Osteoblast (primary cell): ENCODE measurements around the gene DIP2C. TPM values are rescaled to one million over a fixed set of nuclear protein-coding genes. Genes with fewer than 3 reads are reported as not detected.

Experiments used
- DNase-seq: peaks from one replicate; pipeline ENCODE4 v3.0.0; 2011; ENCODE audit warnings: low spot score, mixed read lengths; ENCODE audit not compliant: insufficient read length; ENCODE audit errors: missing footprints
- H2AFZ ChIP-seq: 2 replicates; pipeline ENCODE4 v1.6.0; 2011; ENCODE audit warnings: mild to moderate bottlenecking, low read length
- H3K27ac ChIP-seq: 2 replicates; pipeline ENCODE4 v1.5.1; 2011; ENCODE audit warnings: mild to moderate bottlenecking, low read depth, low read length, moderate library complexity
- H3K27me3 ChIP-seq: 2 replicates; pipeline ENCODE4 v1.6.0; 2012; ENCODE audit warnings: mild to moderate bottlenecking, control low read depth, inconsistent platforms, low read length, moderate library complexity; ENCODE audit not compliant: insufficient read depth
- H3K36me3 ChIP-seq: 2 replicates; pipeline ENCODE4 v1.5.1; 2011; ENCODE audit warnings: mild to moderate bottlenecking, low read length, control low read depth, moderate library complexity; ENCODE audit not compliant: insufficient read depth
- H3K4me1 ChIP-seq: 2 replicates; pipeline ENCODE4 v1.5.1; 2011; ENCODE audit warnings: mild to moderate bottlenecking, low read length, control low read depth, moderate library complexity; ENCODE audit not compliant: insufficient read depth
- H3K4me2 ChIP-seq: 2 replicates; pipeline ENCODE4 v1.6.0; 2011; ENCODE audit warnings: mild to moderate bottlenecking, low read length; ENCODE audit not compliant: insufficient read depth
- H3K4me3 ChIP-seq: fragments of 200-600 bp; sonication (generic); 3 replicates; pipeline ENCODE4 v1.5.1; 2012; ENCODE audit warnings: mild to moderate bottlenecking, low read length, inconsistent platforms; ENCODE audit not compliant: insufficient read depth
- H3K79me2 ChIP-seq: 2 replicates; pipeline ENCODE4 v1.6.0; 2012; ENCODE audit warnings: mild to moderate bottlenecking, low read length, control low read depth, inconsistent platforms; ENCODE audit not compliant: insufficient read depth
- H3K9me3 ChIP-seq: 2 replicates; pipeline ENCODE4 v1.5.1; 2011; ENCODE audit warnings: low read depth, low read length, control low read depth
- H4K20me1 ChIP-seq: 2 replicates; pipeline ENCODE4 v1.6.0; 2012; ENCODE audit warnings: mild to moderate bottlenecking, low read length, control low read depth; ENCODE audit not compliant: insufficient read depth
- total RNA-seq: library from RNA; depleted of rRNA; stranded (reverse); fragments of >200 nt; gene quantifications from 2 replicates; pipeline ENCODE4 v1.2.3, GENCODE V29; 2012
- TF ChIP-seq, protein P1 (sequence below): IDR thresholded peaks from 2 replicates; pipeline ENCODE4 v1.5.1; 2011; ENCODE audit warnings: mild to moderate bottlenecking, low read depth, low read length, moderate library complexity; ENCODE audit errors: extremely low read depth

Gene DIP2C
- total RNA-seq, 1 donor = 36.9 TPM

DNA sequence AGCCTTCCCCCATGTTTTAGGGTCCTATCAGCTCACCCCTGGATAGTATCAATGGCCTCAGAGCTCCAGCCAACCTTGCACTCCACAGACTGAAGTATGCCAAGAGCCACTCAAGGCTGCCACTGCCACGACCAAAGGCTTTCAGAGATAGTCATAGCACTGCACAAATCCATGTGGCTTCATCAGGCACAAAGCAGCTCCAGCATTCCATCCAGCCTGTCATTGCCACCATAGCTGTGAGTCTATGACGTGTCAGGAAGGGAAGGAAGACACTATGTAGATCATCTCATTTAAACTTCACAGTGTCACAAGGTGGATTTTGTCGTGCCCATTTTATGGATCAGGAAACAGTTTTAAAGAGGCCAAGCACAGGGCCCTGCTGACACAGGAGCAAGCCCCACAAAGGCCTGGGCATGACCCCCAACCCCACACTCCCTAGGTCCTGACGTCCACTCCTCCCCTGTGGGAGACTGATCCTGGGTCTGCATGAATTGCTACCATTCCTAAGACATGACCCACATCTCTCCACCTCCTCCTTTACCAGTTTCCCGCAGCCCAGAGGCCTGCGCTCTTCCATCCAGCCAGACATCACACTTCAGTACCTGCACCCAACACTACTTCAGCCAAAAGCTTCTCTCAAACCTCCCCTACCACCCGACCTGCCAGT, 119.4 kb downstream of the DIP2C start:
- TF ChIP-seq, protein P1, sequence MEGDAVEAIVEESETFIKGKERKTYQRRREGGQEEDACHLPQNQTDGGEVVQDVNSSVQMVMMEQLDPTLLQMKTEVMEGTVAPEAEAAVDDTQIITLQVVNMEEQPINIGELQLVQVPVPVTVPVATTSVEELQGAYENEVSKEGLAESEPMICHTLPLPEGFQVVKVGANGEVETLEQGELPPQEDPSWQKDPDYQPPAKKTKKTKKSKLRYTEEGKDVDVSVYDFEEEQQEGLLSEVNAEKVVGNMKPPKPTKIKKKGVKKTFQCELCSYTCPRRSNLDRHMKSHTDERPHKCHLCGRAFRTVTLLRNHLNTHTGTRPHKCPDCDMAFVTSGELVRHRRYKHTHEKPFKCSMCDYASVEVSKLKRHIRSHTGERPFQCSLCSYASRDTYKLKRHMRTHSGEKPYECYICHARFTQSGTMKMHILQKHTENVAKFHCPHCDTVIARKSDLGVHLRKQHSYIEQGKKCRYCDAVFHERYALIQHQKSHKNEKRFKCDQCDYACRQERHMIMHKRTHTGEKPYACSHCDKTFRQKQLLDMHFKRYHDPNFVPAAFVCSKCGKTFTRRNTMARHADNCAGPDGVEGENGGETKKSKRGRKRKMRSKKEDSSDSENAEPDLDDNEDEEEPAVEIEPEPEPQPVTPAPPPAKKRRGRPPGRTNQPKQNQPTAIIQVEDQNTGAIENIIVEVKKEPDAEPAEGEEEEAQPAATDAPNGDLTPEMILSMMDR = no peak
- Histone ChIP-seq H3K27ac (no peak overlapping the region), H4K20me1 (peaks cover 71% of the 10 kb centered on the region), H3K4me1 (no peaks in the 10 kb centered on the region), H3K9me3 (no peaks in the 10 kb centered on the region), H2AFZ (no peak overlapping the region), H3K4me2 (no peak overlapping the region), H3K79me2 (peaks cover 98% of the 10 kb centered on the region), H3K27me3 (no peaks in the 10 kb centered on the region), H3K4me3 (no peak overlapping the region), H3K36me3 (no peaks in the 10 kb centered on the region)
- DNase-seq = peak; percentile 52

DNA sequence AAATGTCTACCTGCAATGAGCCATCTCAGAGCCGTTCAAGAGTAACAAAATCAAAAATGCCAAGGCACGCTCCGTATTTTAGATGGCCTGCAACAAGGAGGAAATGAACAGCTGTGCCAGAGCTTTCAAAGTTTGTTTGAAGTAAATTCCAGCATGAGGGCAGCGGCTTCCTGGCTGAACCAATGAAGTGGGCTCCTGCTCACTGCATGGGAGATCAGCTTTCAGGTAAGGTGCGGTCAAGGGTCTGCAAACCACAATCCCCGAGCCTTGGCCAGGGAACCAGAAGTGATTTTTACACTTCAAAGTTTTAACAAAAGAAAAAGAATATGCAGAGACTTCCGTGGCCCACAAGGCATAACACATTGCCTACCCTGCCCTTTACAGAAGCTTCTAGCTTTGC, 120.6 kb downstream of the DIP2C start:
- H3K27me3 ChIP-seq = no peaks in the 10 kb centered on the region
- H3K4me1 ChIP-seq = no peaks in the 10 kb centered on the region
- H3K9me3 ChIP-seq = no peaks in the 10 kb centered on the region
- H3K36me3 ChIP-seq = no peaks in the 10 kb centered on the region
- H3K27ac ChIP-seq = no peak overlapping the region
- TF ChIP-seq, protein P1 = no peak
- H3K4me3 ChIP-seq = no peak overlapping the region
- H3K4me2 ChIP-seq = no peak overlapping the region
- no peak for DNase-seq
- H3K79me2 ChIP-seq = peaks cover 98% of the 10 kb centered on the region
- no peak overlapping the region for H2AFZ ChIP-seq
- peaks cover 73% of the 10 kb centered on the region for H4K20me1 ChIP-seq

DNA sequence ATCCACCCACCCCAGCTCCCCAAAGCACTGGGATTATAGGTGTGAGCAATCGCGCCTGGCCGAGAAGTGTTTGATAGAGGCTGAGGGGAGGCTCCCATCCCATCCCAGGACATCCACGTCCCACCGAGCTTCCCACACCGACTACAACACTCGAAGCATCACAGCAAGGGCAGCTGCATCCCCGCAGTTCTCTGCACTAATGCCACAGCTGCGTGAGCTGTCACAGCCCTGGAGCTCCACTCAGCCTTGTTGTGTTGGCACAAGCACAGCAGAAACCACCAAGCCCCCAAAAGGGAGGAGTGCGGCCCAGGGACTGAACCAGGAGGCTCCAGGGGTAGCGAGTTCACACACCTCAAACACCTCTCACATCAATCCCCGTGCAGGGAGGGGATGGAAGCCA, 121.6 kb downstream of the DIP2C start:
- no peaks in the 10 kb centered on the region for H3K9me3 ChIP-seq
- TF ChIP-seq, protein P1 = no peak
- no peaks in the 10 kb centered on the region for H3K27me3 ChIP-seq
- H2AFZ ChIP-seq = no peak overlapping the region
- no peak overlapping the region for H3K4me2 ChIP-seq
- H3K79me2 ChIP-seq = peaks cover 98% of the 10 kb centered on the region
- H4K20me1 ChIP-seq = peaks cover 79% of the 10 kb centered on the region
- no peaks in the 10 kb centered on the region for H3K4me1 ChIP-seq
- no peak for DNase-seq
- H3K27ac ChIP-seq = no peak overlapping the region
- no peak overlapping the region for H3K4me3 ChIP-seq
- no peaks in the 10 kb centered on the region for H3K36me3 ChIP-seq

DNA sequence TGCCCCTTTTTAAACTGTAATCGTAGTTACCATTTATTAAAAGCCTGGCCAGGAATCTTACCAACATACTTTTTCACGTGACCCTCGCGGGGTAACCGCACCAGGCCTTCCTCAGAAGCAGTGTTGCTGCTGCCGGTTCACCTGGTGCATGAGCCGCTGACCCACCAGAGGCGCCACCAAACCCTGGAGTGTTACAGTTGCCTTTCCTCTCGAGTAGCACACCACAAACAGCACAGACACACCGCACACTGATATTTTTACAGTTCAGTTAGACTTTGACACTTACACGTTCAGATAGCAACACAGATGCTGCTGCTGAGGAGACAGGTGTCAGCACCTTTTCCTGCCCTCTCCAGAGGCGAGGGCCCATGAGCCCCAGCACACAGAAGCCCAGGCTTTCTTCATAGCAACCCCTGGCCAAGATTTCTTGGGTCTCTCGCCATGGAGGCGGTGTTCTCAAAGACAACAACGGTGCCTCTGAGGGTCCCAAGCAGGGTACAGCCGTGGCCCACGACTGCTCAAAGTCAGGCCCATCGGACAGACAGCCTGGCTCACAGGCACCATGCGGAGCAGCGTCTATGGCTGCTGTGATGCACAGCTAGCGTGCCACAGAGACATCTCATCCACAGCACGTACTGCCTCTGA, 123.1 kb downstream of the DIP2C start:
- DNase-seq = peak; percentile 67
- Histone ChIP-seq H3K79me2 (peaks cover 98% of the 10 kb centered on the region), H3K27ac (no peak overlapping the region), H3K27me3 (no peaks in the 10 kb centered on the region), H3K4me1 (no peaks in the 10 kb centered on the region), H3K4me3 (no peak overlapping the region), H4K20me1 (peaks cover 85% of the 10 kb centered on the region), H3K9me3 (no peaks in the 10 kb centered on the region), H2AFZ (no peak overlapping the region), H3K36me3 (no peaks in the 10 kb centered on the region), H3K4me2 (no peak overlapping the region)
- TF ChIP-seq, protein P1 = no peak
